ENCODE data around the gene OR10S1. TPM values are rescaled to one million over a fixed set of nuclear protein-coding genes. Genes with fewer than 3 reads are reported as not detected.

OR10S1 gene
- total and polyA plus RNA-seq, 8 donors, result not detected

GRCh38 chr11:123943738-123944137, 33.8 kb downstream of the OR10S1 start, which contains the start of gene OR6T1:
TSS of gene OR6T1 (minus strand) at chr11:123943838. CDS start at chr11:123943838, 0 bp downstream.
- Histone ChIP-seq H3K36me3 (no peaks in the 10 kb centered on the region), H3K9me3 (no peaks in the 10 kb centered on the region), H3K4me1 (peaks cover 12 to 22% (median 17%) of the 10 kb centered on the region in 3 donors), H3K27me3 (no peaks in the 10 kb centered on the region), H3K4me3 (no peak within 1 kb of the TSS), H3K27ac (peak within 1 kb of the TSS in 2 of 4 donors; percentile 8 to 17)
- intact Hi-C loops (cut with DNase I), result no loop called here
- no peak for ATAC-seq
- no peak for DNase-seq
- no peak for FAIRE-seq
- WGBS, 2 donors, result 82 to 84% methylated on average over 3 of the region's 3 CpGs
- TF ChIP-seq, protein P1, sequence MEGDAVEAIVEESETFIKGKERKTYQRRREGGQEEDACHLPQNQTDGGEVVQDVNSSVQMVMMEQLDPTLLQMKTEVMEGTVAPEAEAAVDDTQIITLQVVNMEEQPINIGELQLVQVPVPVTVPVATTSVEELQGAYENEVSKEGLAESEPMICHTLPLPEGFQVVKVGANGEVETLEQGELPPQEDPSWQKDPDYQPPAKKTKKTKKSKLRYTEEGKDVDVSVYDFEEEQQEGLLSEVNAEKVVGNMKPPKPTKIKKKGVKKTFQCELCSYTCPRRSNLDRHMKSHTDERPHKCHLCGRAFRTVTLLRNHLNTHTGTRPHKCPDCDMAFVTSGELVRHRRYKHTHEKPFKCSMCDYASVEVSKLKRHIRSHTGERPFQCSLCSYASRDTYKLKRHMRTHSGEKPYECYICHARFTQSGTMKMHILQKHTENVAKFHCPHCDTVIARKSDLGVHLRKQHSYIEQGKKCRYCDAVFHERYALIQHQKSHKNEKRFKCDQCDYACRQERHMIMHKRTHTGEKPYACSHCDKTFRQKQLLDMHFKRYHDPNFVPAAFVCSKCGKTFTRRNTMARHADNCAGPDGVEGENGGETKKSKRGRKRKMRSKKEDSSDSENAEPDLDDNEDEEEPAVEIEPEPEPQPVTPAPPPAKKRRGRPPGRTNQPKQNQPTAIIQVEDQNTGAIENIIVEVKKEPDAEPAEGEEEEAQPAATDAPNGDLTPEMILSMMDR (IDR thresholded peaks at IDR 0.05), result no peak

DNA sequence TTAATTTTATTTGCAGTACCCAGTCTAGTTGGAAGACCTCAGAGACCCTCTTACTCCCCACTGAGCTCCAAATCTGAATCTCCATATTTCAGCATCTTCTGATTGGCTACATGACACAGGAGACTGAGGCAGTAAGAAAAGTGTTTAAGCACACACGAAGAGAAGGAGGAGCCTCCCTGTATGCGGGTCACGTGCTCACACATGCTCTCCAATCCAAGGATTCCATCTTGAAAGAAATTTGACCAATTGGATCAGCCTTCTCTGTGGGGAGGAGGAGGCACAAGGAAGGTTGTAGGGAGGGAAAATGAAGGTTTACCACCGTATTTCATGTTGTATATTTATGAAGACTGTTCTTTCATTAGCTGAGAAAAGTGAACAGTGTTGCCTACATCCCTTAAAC, 35.2 kb downstream of the OR10S1 start:
- no peak overlapping the region for H3K27ac ChIP-seq
- H3K4me3 ChIP-seq, result no peak overlapping the region
- intact Hi-C loops (cut with DNase I), result no loop called here
- FAIRE-seq (no peak), ATAC-seq (no peak), DNase-seq (no peak)
- H3K9me3 ChIP-seq, result no peaks in the 10 kb centered on the region
- H3K4me1 ChIP-seq, result peaks cover 9 to 19% (median 17%) of the 10 kb centered on the region in 3 donors
- 96 to 98% methylated on average over 4 of the region's 4 CpGs for WGBS, 2 donors
- TF ChIP-seq, protein P1 (IDR thresholded peaks at IDR 0.05), result no peak
- H3K27me3 ChIP-seq, result no peaks in the 10 kb centered on the region
- no peaks in the 10 kb centered on the region for H3K36me3 ChIP-seq

GRCh38 chr11:123939317-123939716, 38.3 kb downstream of the OR10S1 start, which contains the start of gene OR4D5:
TSS of gene OR4D5 (plus strand) at chr11:123939617. CDS start at chr11:123939617, 0 bp downstream.
- peaks cover under 1 to 5% (median 2%) of the 10 kb centered on the region in 3 donors for H3K4me1 ChIP-seq
- FAIRE-seq (no peak), DNase-seq (no peak), ATAC-seq (no peak)
- H3K27me3 ChIP-seq, result no peaks in the 10 kb centered on the region
- H3K27ac ChIP-seq, result no peak within 1 kb of the TSS
- no peaks in the 10 kb centered on the region for H3K9me3 ChIP-seq
- TF ChIP-seq, protein P1 (IDR thresholded peaks at IDR 0.05), result no peak
- no peaks in the 10 kb centered on the region for H3K36me3 ChIP-seq
- no peak within 1 kb of the TSS for H3K4me3 ChIP-seq
- intact Hi-C loops (cut with DNase I), result no loop called here
- 91 to 100% methylated on average over 1 of the region's 1 CpG for WGBS, 2 donors

Other genes with a start within 250 kb of the OR10S1 start
- gene ZNF202, start 236.1 kb downstream of the OR10S1 start, total RNA-seq, result 1 to 10 TPM; 3.9 to 9.5 (median 6.7) TPM
- 10 to 100 TPM in 1 of 2 donors, 1 to 10 TPM in 1; 9.6 to 11.9 TPM for gene ZNF202, start 236.1 kb downstream of the OR10S1 start, polyA plus RNA-seq
- gene OR6X1, start 223.3 kb downstream of the OR10S1 start, total RNA-seq, result not detected
- gene OR6X1, start 223.3 kb downstream of the OR10S1 start, polyA plus RNA-seq, result not detected
- not detected for gene OR6M1, start 171.4 kb downstream of the OR10S1 start, total RNA-seq
- not detected for gene OR6M1, start 171.4 kb downstream of the OR10S1 start, polyA plus RNA-seq
- gene TMEM225, start 92.1 kb downstream of the OR10S1 start, total RNA-seq, result not detected
- not detected for gene TMEM225, start 92.1 kb downstream of the OR10S1 start, polyA plus RNA-seq
- 1 to 10 TPM in 5 of 6 donors, under 1 TPM in 1; 0.16 to 2.8 (median 1.4) TPM for gene OR8D4, start 75.6 kb downstream of the OR10S1 start, total RNA-seq
- under 1 TPM in 1 of 2 donors, not detected in 1; 0.19 TPM for gene OR8D4, start 75.6 kb downstream of the OR10S1 start, polyA plus RNA-seq
- 1 to 10 TPM in 4 of 6 donors, under 1 TPM in 2; 0.13 to 2.4 (median 1.4) TPM for gene OR4D5, start 38.2 kb downstream of the OR10S1 start, total RNA-seq
- not detected for gene OR4D5, start 38.2 kb downstream of the OR10S1 start, polyA plus RNA-seq
- not detected for gene OR6T1, start 33.9 kb downstream of the OR10S1 start, total RNA-seq
- gene OR6T1, start 33.9 kb downstream of the OR10S1 start, polyA plus RNA-seq, result not detected
- not detected for gene OR10G6, start 17.4 kb upstream of the OR10S1 start, total RNA-seq
- gene OR10G6, start 17.4 kb upstream of the OR10S1 start, polyA plus RNA-seq, result not detected
- gene OR10G4, start 35.2 kb upstream of the OR10S1 start, total RNA-seq, result under 1 TPM; 0.09 to 0.83 (median 0.42) TPM
- under 1 TPM; 0.07 to 0.19 TPM for gene OR10G4, start 35.2 kb upstream of the OR10S1 start, polyA plus RNA-seq
- under 1 TPM in 5 of 6 donors, not detected in 1; 0.31 to 0.71 (median 0.32) TPM for gene OR10G9, start 45.2 kb upstream of the OR10S1 start, total RNA-seq
- gene OR10G9, start 45.2 kb upstream of the OR10S1 start, polyA plus RNA-seq, result under 1 TPM in 1 of 2 donors, not detected in 1; 0.12 TPM
- under 1 TPM in 4 of 6 donors, not detected in 2; 0.18 to 0.51 (median 0.24) TPM for gene OR10G8, start 49.0 kb upstream of the OR10S1 start, total RNA-seq
- not detected for gene OR10G8, start 49.0 kb upstream of the OR10S1 start, polyA plus RNA-seq
- gene OR10G7, start 63.5 kb upstream of the OR10S1 start, total RNA-seq, result not detected
- gene OR10G7, start 63.5 kb upstream of the OR10S1 start, polyA plus RNA-seq, result under 1 TPM in 1 of 2 donors, not detected in 1; 0.05 TPM
- 10 to 100 TPM in 5 of 6 donors, 1 to 10 TPM in 1; 9.6 to 28.7 (median 15.6) TPM for gene VWA5A, start 137.7 kb upstream of the OR10S1 start, total RNA-seq
- 10 to 100 TPM; 12.1 to 27.9 TPM for gene VWA5A, start 137.7 kb upstream of the OR10S1 start, polyA plus RNA-seq
- not detected for gene OR10D3, start 205.6 kb upstream of the OR10S1 start, total RNA-seq
- not detected for gene OR10D3, start 205.6 kb upstream of the OR10S1 start, polyA plus RNA-seq

Measured in pancreas (tissue), 10 donors.